GM12872 (cell line): ENCODE results near the gene WDR26.

Experiments
- TF ChIP-seq, protein P1 (sequence below): IDR thresholded peaks from 3 replicates; pipeline ENCODE4 v1.5.1; 2011; ENCODE audit warnings: low read depth, mild to moderate bottlenecking, low read length, moderate library complexity; ENCODE audit not compliant: insufficient read depth

The WDR26 gene

DNA sequence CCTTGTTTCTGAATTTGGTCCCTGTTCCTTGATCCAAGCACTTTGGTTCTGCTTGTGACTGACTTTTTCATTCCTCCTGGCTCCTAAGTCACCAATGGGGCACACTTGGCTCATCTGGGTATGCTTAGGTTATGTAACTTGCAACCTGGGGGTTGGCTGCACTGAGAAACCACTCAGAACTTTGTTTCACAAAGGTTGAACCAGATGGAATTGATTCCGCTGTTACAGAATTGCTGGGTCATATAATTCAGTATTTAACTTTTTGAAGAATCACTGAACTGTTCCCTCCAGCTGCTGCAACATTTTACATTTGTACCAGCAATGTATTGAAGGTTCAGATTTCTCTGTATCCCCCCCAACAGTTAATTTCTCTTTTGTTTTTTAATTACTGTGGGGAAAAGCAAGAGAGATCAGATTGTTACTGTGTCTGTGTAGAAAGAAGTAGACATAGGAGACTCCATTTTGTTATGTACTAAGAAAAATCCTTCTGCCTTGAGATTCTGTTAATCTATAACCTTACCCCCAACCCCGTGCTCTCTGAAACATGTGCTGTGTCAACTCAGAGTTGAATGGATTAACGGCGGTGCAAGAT lies 95.1 kb downstream of the WDR26 start:
- TF ChIP-seq, protein P1, sequence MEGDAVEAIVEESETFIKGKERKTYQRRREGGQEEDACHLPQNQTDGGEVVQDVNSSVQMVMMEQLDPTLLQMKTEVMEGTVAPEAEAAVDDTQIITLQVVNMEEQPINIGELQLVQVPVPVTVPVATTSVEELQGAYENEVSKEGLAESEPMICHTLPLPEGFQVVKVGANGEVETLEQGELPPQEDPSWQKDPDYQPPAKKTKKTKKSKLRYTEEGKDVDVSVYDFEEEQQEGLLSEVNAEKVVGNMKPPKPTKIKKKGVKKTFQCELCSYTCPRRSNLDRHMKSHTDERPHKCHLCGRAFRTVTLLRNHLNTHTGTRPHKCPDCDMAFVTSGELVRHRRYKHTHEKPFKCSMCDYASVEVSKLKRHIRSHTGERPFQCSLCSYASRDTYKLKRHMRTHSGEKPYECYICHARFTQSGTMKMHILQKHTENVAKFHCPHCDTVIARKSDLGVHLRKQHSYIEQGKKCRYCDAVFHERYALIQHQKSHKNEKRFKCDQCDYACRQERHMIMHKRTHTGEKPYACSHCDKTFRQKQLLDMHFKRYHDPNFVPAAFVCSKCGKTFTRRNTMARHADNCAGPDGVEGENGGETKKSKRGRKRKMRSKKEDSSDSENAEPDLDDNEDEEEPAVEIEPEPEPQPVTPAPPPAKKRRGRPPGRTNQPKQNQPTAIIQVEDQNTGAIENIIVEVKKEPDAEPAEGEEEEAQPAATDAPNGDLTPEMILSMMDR = no peak

DNA sequence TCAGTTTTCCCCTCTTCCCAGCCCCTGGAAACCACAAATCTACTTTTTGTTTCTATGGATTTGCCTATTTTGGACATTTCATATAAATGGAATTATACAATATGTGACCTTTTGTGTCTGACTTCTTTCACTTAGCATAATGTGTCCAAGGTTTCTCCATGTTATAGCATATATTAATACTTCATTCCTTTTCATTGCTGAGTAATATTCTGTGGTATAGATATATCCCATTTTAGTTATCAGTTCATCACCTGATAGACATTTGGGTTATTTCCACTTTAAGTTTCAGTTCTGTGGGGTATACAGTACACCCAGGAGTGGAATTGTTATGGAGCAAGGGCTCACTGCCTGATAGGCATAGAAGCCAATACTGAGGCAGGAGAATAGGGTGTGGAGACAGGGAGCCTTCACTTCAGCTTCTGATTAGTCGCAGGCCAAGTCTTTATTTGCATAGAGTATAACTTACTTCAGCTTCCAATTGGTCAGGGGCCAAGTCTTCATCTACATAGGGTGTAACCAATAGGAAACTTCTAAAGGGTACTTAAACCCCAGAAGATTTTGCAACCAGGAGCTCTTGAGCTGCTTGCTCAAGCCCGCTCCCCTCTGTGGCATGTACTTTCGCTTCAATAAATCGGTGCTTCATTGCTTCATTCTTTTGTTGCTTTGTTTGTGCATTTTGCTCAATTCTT lies 96.3 kb downstream of the WDR26 start:
- TF ChIP-seq, protein P1 = no peak
